ENCODE data around the gene RBM17. TPM values are rescaled to one million over a fixed set of nuclear protein-coding genes. Genes with fewer than 3 reads are reported as not detected.

The RBM17 gene
- total RNA-seq, 4 donors from 2014 or later, result 42.3 to 134 (median 87.6) TPM

GRCh38 chr10:6052247-6053221 is 36.3 kb upstream of the RBM17 start:
- TF ChIP-seq CTCF (IDR thresholded peaks at IDR 0.05; ENCODE audit: low read depth), result no peak

- TF ChIP-seq CTCF (IDR thresholded peaks at IDR 0.05; ENCODE audit: low read depth), result no peak
Measured at GRCh38 chr10:6053303-6053702, 35.5 kb upstream of the RBM17 start.

GRCh38 chr10:6053816-6054631 is 34.8 kb upstream of the RBM17 start:
- TF ChIP-seq CTCF (IDR thresholded peaks at IDR 0.05; ENCODE audit: low read depth), result no peak

- TF ChIP-seq CTCF (IDR thresholded peaks at IDR 0.05; ENCODE audit: low read depth), result no peak
Measured at GRCh38 chr10:6054884-6055283, 34.0 kb upstream of the RBM17 start.

- no peak for TF ChIP-seq CTCF (IDR thresholded peaks at IDR 0.05; ENCODE audit: low read depth)
Measured at GRCh38 chr10:6055929-6056328, 32.9 kb upstream of the RBM17 start.

GRCh38 chr10:6056411-6057135 is 32.3 kb upstream of the RBM17 start:
- no peak for TF ChIP-seq CTCF (IDR thresholded peaks at IDR 0.05; ENCODE audit: low read depth)

Data from subcutaneous adipose tissue (tissue), 4 donors.